NOMO-1 treated with dmso at 0.1 percent for 144 hours (cell line): ENCODE results near the gene CLPTM1.
"Not testable (repeated sequence)": the region's sequence is repeated elsewhere in the genome, so short reads cannot be mapped to it uniquely, and the experiment has no call there.

ENCODE experiments used
- DNase-seq: peaks from one replicate; lab custom pipeline; 2025; ENCODE audit not compliant: unreplicated experiment; lab: John Stamatoyannopoulos, UW

Gene CLPTM1, protein sequence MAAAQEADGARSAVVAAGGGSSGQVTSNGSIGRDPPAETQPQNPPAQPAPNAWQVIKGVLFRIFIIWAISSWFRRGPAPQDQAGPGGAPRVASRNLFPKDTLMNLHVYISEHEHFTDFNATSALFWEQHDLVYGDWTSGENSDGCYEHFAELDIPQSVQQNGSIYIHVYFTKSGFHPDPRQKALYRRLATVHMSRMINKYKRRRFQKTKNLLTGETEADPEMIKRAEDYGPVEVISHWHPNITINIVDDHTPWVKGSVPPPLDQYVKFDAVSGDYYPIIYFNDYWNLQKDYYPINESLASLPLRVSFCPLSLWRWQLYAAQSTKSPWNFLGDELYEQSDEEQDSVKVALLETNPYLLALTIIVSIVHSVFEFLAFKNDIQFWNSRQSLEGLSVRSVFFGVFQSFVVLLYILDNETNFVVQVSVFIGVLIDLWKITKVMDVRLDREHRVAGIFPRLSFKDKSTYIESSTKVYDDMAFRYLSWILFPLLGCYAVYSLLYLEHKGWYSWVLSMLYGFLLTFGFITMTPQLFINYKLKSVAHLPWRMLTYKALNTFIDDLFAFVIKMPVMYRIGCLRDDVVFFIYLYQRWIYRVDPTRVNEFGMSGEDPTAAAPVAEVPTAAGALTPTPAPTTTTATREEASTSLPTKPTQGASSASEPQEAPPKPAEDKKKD

DNA sequence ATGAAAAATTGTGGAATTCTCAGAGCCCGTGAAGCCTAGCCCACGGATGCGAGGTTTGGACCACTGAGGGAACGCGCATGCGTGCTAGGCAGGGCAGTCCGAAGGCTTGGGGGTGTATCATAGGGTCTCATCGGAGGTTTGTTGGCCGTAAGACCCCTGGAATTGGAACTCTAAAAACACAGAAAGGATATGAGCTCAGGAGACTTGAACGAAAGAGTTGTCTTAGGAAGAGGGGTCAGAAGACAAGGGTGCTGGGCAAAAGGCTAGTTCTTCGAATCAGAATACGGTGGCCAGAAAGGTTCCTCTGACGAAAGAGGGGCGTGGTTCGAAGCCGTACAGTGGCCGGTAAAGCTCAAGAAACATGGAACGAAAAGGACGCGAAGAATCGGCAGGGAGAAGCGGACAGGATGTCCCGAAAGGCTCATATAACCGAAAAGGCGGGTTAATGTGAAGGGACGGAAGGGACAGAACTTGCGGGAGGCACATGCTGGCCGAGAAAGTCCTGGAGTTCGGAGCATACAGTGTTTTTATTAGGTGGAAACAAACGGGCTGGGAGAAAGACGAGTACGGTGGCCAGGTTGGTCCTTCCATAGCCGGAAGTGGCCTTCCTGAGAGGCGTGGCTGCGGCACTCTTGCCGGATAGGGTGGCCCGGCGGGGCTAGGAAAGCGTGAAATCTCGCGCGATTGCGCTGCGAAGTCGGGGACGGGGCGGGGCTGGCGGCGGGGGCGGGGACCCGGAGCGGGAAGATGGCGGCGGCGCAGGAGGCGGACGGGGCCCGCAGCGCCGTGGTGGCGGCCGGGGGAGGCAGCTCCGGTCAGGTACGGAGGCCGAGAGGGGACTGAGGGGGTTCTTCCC, at the start of gene CLPTM1:
Gene CLPTM1, plus strand, starts transcription at position 732 of the 856 bp plus-strand sequence. Its CDS starts 16 bp downstream, at position 748.
- peak; percentile 95 for DNase-seq

DNA sequence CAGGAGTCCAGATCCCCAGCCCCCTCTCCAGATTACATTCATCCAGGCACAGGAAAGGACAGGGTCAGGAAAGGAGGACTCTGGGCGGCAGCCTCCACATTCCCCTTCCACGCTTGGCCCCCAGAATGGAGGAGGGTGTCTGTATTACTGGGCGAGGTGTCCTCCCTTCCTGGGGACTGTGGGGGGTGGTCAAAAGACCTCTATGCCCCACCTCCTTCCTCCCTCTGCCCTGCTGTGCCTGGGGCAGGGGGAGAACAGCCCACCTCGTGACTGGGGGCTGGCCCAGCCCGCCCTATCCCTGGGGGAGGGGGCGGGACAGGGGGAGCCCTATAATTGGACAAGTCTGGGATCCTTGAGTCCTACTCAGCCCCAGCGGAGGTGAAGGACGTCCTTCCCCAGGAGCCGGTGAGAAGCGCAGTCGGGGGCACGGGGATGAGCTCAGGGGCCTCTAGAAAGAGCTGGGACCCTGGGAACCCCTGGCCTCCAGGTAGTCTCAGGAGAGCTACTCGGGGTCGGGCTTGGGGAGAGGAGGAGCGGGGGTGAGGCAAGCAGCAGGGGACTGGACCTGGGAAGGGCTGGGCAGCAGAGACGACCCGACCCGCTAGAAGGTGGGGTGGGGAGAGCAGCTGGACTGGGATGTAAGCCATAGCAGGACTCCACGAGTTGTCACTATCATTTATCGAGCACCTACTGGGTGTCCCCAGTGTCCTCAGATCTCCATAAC, 49.6 kb upstream of the CLPTM1 start, which contains the start of gene APOE:
Gene APOE, plus strand, starts transcription at position 360 of the 724 bp plus-strand sequence. CDS start 829 bp downstream, outside the sequence.
- DNase-seq: no peak

DNA sequence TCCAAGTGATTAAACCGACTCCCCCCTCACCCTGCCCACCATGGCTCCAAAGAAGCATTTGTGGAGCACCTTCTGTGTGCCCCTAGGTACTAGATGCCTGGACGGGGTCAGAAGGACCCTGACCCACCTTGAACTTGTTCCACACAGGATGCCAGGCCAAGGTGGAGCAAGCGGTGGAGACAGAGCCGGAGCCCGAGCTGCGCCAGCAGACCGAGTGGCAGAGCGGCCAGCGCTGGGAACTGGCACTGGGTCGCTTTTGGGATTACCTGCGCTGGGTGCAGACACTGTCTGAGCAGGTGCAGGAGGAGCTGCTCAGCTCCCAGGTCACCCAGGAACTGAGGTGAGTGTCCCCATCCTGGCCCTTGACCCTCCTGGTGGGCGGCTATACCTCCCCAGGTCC, 47.6 kb upstream of the CLPTM1 start:
- no peak for DNase-seq

DNA sequence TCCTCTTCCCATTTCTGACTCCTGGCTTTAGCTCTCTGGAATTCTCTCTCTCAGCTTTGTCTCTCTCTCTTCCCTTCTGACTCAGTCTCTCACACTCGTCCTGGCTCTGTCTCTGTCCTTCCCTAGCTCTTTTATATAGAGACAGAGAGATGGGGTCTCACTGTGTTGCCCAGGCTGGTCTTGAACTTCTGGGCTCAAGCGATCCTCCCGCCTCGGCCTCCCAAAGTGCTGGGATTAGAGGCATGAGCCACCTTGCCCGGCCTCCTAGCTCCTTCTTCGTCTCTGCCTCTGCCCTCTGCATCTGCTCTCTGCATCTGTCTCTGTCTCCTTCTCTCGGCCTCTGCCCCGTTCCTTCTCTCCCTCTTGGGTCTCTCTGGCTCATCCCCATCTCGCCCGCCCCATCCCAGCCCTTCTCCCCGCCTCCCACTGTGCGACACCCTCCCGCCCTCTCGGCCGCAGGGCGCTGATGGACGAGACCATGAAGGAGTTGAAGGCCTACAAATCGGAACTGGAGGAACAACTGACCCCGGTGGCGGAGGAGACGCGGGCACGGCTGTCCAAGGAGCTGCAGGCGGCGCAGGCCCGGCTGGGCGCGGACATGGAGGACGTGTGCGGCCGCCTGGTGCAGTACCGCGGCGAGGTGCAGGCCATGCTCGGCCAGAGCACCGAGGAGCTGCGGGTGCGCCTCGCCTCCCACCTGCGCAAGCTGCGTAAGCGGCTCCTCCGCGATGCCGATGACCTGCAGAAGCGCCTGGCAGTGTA, 46.9 kb upstream of the CLPTM1 start:
- no peak for DNase-seq

DNA sequence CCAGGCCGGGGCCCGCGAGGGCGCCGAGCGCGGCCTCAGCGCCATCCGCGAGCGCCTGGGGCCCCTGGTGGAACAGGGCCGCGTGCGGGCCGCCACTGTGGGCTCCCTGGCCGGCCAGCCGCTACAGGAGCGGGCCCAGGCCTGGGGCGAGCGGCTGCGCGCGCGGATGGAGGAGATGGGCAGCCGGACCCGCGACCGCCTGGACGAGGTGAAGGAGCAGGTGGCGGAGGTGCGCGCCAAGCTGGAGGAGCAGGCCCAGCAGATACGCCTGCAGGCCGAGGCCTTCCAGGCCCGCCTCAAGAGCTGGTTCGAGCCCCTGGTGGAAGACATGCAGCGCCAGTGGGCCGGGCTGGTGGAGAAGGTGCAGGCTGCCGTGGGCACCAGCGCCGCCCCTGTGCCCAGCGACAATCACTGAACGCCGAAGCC, 46.3 kb upstream of the CLPTM1 start:
- no peak for DNase-seq

DNA sequence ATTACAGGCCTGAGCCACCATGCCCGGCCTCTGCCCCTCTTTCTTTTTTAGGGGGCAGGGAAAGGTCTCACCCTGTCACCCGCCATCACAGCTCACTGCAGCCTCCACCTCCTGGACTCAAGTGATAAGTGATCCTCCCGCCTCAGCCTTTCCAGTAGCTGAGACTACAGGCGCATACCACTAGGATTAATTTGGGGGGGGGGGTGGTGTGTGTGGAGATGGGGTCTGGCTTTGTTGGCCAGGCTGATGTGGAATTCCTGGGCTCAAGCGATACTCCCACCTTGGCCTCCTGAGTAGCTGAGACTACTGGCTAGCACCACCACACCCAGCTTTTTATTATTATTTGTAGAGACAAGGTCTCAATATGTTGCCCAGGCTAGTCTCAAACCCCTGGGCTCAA, 45.4 kb upstream of the CLPTM1 start:
- DNase-seq: no peak

DNA sequence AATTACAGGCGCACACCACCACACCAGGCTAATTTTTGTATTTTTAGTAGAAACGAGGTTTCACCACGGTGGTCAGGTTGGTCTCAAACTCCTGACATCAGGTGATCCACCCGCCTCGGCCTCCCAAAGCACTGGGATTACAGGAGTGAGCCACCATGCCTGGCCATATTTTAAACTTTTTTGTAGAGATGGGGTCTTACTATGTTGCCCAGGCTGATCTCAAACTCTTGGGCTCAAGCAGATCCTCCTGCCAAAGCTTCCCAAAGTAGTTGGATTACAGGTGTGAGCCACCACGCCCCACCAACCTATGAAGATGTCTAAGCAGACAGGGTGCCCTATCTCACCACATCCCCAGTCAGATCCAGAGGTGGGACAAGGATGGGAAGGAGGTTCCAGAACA, 43.3 kb upstream of the CLPTM1 start:
- not testable (repeated sequence) for DNase-seq

DNA sequence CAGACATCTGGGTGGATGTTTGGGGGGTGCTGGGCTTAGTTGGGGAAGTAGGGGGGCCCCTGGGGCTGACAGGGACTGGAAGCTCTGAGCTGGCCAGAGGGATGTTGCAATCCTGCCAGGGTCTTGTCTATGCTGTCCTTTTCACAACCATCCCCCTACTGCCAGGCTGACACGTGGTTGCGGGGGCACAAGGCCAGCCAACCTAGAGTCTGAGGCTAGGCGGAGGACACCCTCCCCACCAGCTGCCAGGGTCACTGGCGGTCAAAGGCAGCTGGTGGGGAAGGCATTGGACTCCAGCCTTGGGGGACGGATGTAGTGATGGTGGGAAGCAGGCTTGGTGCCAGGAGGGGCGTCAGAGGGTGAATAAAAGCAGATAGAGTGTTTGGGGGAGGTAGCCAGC, 42.3 kb upstream of the CLPTM1 start:
- DNase-seq: no peak

DNA sequence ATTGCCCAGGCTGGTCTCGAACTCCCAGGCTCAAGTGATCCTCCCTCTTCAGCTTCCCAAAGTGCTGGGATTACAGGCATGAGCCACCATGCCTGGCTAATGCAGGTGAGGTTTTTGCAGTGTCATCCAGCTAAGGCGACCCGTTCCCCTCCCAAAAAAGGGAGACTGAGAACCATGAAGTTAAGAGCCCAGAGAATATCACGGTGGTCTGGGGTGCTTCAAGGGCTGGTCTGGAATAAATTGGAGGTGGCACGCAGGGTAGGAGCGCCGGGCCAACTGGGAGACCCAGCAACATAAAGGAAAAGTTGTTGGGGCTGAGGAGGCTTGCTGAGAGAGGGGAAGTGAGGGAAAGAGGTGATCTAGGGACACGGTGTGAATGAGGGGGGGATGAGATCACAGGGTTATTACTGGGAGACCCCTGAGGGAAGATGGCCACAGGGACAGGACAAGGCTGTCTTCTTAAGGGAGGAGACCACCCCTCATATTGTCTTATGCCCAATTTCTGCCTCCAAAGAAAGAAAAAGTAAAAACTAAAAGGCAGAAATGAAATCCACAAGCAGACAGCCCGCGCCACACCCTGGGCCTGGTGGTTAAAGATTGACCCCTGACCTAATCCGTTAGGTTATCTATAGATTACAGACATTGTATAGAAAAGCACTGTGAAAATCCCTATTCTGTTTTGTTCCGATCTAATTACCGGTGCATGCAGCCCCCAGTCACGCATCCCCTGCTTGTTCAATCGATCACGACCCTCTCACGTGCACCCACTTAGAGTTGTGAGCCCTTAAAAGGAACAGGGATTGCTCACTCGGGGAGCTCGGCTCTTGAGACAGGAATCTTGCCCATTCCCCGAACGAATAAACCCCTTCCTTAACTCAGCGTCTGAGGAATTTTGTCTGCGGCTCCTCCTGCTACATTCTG, 41.4 kb upstream of the CLPTM1 start:
- DNase-seq: not testable (repeated sequence)

DNA sequence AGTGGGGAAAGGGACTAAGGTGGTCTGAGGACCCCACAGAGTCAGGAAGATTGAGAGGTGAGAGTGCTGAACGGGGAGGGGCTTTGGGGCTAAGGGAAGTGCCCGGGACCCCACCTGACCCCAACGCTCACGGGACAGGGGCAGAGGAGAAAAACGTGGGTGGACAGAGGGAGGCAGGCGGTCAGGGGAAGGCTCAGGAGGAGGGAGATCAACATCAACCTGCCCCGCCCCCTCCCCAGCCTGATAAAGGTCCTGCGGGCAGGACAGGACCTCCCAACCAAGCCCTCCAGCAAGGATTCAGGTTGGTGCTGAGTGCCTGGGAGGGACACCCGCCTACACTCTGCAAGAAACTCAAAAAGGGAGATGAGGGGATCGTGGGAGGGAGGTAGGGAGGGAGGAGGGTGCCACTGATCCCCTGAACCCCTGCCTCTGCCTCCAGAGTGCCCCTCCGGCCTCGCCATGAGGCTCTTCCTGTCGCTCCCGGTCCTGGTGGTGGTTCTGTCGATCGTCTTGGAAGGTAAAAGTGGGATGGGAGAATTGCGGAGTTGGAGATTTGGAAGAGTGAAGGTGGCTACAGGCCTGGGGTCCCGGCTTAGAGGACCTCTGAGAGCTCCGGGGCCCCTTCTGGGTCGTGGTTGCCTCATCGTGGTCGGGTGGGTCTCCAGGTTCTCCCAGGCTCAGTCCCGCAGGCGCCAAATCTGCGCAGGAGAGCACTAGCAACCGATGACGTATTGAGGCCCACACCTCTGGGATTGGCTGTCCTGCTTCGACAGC, 40.6 kb upstream of the CLPTM1 start, which contains the start of gene APOC1:
Gene APOC1, plus strand, starts transcription at position 176 of the 774 bp plus-strand sequence. Its CDS starts 284 bp downstream, at position 460.
- peak; percentile 81 for DNase-seq

DNA sequence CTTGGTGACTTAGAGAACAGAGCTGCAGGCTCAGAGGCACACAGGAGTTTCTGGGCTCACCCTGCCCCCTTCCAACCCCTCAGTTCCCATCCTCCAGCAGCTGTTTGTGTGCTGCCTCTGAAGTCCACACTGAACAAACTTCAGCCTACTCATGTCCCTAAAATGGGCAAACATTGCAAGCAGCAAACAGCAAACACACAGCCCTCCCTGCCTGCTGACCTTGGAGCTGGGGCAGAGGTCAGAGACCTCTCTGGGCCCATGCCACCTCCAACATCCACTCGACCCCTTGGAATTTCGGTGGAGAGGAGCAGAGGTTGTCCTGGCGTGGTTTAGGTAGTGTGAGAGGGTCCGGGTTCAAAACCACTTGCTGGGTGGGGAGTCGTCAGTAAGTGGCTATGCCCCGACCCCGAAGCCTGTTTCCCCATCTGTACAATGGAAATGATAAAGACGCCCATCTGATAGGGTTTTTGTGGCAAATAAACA, 30.9 kb upstream of the CLPTM1 start:
- no peak for DNase-seq

DNA sequence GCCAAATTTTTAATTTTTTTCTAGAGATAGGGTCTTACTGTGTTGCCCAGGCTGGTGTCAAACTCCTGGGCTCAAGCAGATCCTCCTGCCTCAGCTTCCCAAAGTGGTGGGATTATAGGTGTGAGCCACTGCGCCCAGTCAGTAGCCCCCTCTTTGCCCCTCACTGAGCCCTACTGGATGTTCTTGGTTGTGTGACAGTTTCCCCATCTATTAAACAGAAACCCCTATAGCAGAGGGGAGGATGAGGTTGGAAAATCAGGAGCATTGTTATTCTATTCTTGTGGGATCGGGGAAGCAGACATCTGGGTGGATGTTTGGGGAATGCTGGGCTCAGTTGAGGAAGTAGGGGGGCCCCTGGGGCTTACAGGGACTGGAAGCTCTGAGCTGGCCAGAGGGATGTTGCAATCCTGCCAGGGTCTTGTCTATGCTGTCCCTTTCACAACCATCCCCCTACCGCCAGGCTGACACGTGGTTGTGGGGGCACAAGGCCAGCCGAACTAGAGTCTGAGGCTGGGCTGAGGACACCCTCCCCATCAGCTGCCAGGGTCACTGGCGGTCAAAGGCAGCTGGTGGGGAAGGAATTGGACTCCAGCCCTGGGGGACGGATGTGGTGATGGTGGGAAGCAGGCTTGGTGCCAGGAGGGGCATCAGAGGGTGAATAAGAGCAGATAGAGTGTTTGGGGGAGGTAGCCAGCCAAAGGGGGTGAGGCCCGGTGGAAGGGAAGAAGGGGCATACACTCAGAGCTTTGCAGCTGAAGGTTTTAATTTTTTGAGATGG, 29.9 kb upstream of the CLPTM1 start:
- peak; percentile 28 for DNase-seq

DNA sequence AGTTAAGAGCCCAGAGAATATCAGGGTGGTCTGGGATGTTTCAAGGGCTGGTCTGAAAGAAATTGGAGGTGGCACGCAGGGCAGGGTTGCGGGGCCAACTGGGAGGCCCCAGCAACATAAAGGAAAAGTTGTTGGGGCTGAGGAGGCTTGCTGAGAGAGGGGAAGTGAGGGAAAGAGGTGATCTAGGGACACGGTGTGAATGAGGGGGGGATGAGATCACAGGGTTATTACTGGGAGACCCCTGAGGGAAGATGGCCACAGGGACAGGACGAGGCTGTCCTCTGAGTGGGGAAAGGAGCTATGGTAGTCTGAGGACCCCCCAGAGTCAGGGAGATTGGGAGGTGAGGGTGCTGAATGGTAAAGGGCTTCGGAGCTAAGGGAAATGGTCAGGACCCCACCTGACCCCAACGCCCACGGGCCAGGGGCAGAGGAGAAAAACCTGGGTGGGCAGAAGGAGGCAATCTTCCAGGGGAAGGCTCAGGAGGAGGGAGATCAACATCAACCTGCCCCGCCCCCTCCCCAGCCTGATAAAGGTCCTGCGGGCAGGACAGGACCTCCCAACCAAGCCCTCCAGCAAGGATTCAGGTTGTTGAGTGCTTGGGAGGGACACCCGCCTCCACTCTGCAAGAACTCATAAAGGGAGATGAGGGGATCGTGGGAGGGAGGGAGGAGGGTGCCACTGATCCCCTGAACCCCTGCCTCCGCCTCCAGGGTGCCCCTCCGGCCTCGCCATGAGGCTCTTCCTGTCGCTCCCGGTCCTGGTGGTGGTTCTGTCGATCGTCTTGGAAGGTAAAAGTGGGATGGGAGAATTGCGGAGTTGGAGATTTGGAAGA, 28.7 kb upstream of the CLPTM1 start:
- DNase-seq: not testable (repeated sequence)

DNA sequence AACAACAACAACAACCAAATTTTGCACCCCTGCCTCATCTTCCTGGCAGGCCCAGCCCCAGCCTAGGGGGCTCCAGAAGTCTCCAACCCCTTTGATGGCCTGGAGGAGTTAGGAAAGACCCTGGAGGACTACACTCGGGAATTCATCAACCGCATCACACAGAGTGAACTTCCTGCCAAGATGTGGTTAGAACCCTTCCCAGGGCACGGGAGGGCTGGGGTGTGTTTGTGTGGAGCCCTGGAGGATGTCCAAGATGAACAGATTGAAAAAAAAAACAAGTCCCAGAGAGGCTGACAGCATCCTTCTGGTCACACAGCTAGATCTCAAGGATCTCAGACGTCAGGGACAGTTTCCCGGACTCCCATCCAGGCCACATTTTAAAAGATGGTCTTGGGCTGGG, 27.4 kb upstream of the CLPTM1 start:
- DNase-seq: no peak

DNA sequence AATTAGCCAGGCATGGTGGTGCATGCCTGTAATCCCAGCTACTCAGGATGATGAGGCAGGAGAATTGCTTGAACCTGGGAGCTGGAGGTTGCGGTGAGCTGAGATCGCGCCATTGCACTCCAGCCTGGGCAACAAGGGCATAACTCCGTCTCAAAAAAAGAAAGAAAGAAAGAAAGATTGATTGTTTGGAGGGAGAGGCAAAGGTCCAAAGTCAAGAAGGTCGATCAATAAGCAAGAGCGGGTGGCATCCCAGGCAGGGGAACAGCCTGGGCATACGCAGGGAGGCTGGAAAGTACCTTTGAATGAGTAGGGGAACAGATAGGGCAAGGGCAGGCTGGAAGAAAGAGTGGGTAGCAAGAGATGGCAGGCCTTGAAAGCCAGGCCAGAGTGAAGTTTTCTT, 25.1 kb upstream of the CLPTM1 start:
- DNase-seq: no peak

DNA sequence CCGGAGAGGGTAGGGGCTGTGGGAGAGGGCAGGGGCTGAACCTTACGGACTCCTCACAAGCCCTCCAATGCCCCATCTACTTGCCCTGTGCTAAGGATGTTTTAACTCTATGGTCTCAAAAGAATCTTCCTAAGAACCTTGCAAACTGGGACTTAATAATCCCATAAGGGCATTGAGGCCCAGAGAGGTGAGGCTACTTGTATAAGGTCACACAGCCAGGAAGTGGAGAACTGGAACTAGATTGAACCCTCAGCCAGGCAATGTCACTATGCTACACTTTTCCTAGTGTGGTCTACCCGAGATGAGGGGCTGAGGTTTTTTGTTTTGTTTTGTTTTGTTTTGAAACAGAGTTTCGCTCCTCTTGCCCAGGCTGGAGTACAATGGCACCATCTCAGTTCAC, 23.6 kb upstream of the CLPTM1 start:
- no peak for DNase-seq
